ENCODE measurements around the gene FBXL15.
A peak's percentile ranks its signal among the peaks of the same experiment; 100 is the strongest.

Gene FBXL15

DNA sequence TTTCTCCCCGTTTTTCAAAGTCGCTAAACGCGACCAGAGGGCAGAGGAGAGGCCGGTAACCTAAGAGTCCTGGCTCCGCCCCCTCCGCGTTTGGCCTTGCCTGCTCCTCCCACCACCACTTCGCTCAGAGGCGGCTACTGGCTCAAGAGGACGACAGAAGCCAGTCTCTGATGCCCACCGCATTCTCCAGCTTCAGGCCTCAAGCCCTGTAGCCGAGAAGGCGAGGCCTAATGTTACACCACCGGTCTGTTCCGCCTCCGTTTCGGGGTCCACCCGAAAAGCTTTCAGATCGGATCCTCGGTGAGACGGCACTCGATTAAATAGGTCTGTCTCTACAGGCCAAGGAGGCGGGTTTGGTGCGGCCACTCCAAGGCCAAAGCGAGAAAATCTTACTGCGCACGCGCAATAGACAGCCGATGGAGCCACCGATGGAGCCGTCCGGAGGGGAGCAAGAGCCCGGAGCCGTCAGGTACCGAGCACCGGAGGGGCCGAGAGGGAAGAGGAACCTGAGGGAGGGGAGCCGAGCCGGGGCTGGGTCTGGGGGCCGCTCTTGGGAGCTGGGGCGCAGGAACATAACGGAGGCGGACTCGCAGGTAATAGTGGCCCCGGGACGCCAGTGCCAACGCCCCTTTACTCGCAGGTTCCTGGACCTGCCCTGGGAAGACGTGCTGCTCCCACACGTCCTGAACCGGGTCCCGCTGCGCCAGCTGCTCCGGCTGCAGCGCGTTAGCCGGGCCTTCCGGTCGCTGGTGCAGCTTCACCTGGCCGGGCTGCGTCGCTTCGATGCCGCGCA lies at the start of gene FBXL15:
Gene FBXL15, plus strand, starts transcription at position 123 of the 793 bp plus-strand sequence. Its CDS starts 294 bp downstream, at position 417.
- Histone ChIP-seq H3K36me3 (ENCODE audit: insufficient read depth, insufficient read length, low read length) (peaks cover 23% of the 10 kb centered on the region), H3K4me3 (ENCODE audit: insufficient read length, low read depth) (peak within 1 kb of the TSS; percentile 87), H3K4me1 (ENCODE audit: insufficient read depth, insufficient read length) (peaks cover 12% of the 10 kb centered on the region), H3K9me3 (ENCODE audit: insufficient read depth, low read length) (no peaks in the 10 kb centered on the region), H3K9ac (ENCODE audit: insufficient read length, low read depth) (peak within 1 kb of the TSS; percentile 91), H3K27me3 (ENCODE audit: insufficient read depth, insufficient read length) (no peaks in the 10 kb centered on the region)
- TF ChIP-seq ZNF274 (IDR thresholded peaks at IDR 0.05; ENCODE audit: low read depth, low read length) (no peak), YY1 (IDR thresholded peaks at IDR 0.05; ENCODE audit: insufficient read depth, insufficient read length) (no peak), SUZ12 (IDR thresholded peaks at IDR 0.05; ENCODE audit: extremely low read depth, insufficient read depth, insufficient read length) (no peak)
- peak; percentile 89 for DNase-seq (ENCODE audit: low read depth, low spot score)

GRCh38 chr10:102371295-102371694 lies 49.3 kb upstream of the FBXL15 start:
- no peak for TF ChIP-seq YY1 (IDR thresholded peaks at IDR 0.05; ENCODE audit: insufficient read depth, insufficient read length)
- H3K4me1 ChIP-seq (ENCODE audit: insufficient read depth, insufficient read length), result no peaks in the 10 kb centered on the region
- no peaks in the 10 kb centered on the region for H3K27me3 ChIP-seq (ENCODE audit: insufficient read depth, insufficient read length)
- H3K4me3 ChIP-seq (ENCODE audit: insufficient read length, low read depth), result no peak overlapping the region
- DNase-seq (ENCODE audit: low read depth, low spot score), result no peak
- H3K9me3 ChIP-seq (ENCODE audit: insufficient read depth, low read length), result peaks cover 12% of the 10 kb centered on the region
- no peak overlapping the region for H3K9ac ChIP-seq (ENCODE audit: insufficient read length, low read depth)
- H3K36me3 ChIP-seq (ENCODE audit: insufficient read depth, insufficient read length, low read length), result peaks cover 83% of the 10 kb centered on the region

DNA sequence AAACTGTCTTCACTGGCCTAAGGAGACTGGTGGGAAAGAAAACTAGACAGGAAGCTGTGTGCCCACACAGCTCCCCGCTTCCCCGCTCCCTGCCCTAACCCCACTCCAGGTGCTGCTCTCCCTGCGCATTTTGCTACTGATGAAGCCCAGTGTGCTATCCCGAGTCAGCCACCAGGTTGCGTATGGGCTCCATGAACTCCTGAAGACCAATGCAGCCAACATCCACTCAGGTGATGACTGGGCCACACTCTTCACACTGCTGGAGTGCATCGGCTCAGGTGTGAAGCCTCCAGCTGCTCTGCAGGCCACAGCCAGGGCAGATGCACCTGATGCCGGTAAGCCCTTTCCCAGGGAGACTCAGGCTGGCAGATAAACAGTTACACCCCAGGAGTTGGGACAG lies 45.4 kb upstream of the FBXL15 start:
- Histone ChIP-seq H3K36me3 (ENCODE audit: insufficient read depth, insufficient read length, low read length) (peaks cover 77% of the 10 kb centered on the region), H3K9me3 (ENCODE audit: insufficient read depth, low read length) (peaks cover 11% of the 10 kb centered on the region), H3K4me3 (ENCODE audit: insufficient read length, low read depth) (no peak overlapping the region), H3K4me1 (ENCODE audit: insufficient read depth, insufficient read length) (no peaks in the 10 kb centered on the region), H3K27me3 (ENCODE audit: insufficient read depth, insufficient read length) (no peaks in the 10 kb centered on the region), H3K9ac (ENCODE audit: insufficient read length, low read depth) (no peak overlapping the region)
- no peak for DNase-seq (ENCODE audit: low read depth, low spot score)
- TF ChIP-seq SUZ12 (IDR thresholded peaks at IDR 0.05; ENCODE audit: extremely low read depth, insufficient read depth, insufficient read length) (no peak), ZNF274 (IDR thresholded peaks at IDR 0.05; ENCODE audit: low read depth, low read length) (no peak), YY1 (IDR thresholded peaks at IDR 0.05; ENCODE audit: insufficient read depth, insufficient read length) (no peak)

GRCh38 chr10:102375867-102376266 lies 44.8 kb upstream of the FBXL15 start:
- Histone ChIP-seq H3K9me3 (ENCODE audit: insufficient read depth, low read length) (peaks cover 5% of the 10 kb centered on the region), H3K36me3 (ENCODE audit: insufficient read depth, insufficient read length, low read length) (peaks cover 76% of the 10 kb centered on the region), H3K27me3 (ENCODE audit: insufficient read depth, insufficient read length) (no peaks in the 10 kb centered on the region), H3K9ac (ENCODE audit: insufficient read length, low read depth) (no peak overlapping the region), H3K4me3 (ENCODE audit: insufficient read length, low read depth) (no peak overlapping the region), H3K4me1 (ENCODE audit: insufficient read depth, insufficient read length) (no peaks in the 10 kb centered on the region)
- no peak for TF ChIP-seq SUZ12 (IDR thresholded peaks at IDR 0.05; ENCODE audit: extremely low read depth, insufficient read depth, insufficient read length)
- TF ChIP-seq YY1 (IDR thresholded peaks at IDR 0.05; ENCODE audit: insufficient read depth, insufficient read length), result no peak
- no peak for TF ChIP-seq ZNF274 (IDR thresholded peaks at IDR 0.05; ENCODE audit: low read depth, low read length)
- DNase-seq (ENCODE audit: low read depth, low spot score), result no peak

- no peak for TF ChIP-seq ZNF274 (IDR thresholded peaks at IDR 0.05; ENCODE audit: low read depth, low read length)
- Histone ChIP-seq H3K9me3 (ENCODE audit: insufficient read depth, low read length) (no peaks in the 10 kb centered on the region), H3K36me3 (ENCODE audit: insufficient read depth, insufficient read length, low read length) (peaks cover 72% of the 10 kb centered on the region), H3K27me3 (ENCODE audit: insufficient read depth, insufficient read length) (no peaks in the 10 kb centered on the region), H3K4me1 (ENCODE audit: insufficient read depth, insufficient read length) (no peaks in the 10 kb centered on the region), H3K4me3 (ENCODE audit: insufficient read length, low read depth) (no peak overlapping the region), H3K9ac (ENCODE audit: insufficient read length, low read depth) (no peak overlapping the region)
- DNase-seq (ENCODE audit: low read depth, low spot score), result no peak
Observed at GRCh38 chr10:102376901-102377300, 43.7 kb upstream of the FBXL15 start.

DNA sequence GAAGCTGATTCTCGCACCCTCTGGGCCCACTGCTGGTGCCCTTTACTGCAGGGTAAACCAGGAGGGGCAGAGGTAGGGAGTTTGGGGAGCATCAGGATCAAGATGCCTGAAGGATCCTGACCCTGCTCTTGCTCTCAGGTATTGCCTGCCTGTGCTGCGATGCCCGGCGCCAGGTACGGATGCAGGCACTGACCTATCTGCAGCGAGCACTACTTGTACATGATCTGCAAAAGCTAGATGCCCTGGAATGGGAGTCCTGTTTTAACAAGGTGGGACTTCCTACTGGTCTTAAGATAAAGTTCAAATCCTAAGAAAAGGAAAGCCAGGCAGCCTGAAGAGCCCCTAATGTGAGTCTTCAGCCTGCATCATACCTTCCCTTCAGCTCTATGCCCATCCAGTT lies 41.3 kb upstream of the FBXL15 start:
- Histone ChIP-seq H3K36me3 (ENCODE audit: insufficient read depth, insufficient read length, low read length) (peaks cover 69% of the 10 kb centered on the region), H3K4me1 (ENCODE audit: insufficient read depth, insufficient read length) (no peaks in the 10 kb centered on the region), H3K9me3 (ENCODE audit: insufficient read depth, low read length) (no peaks in the 10 kb centered on the region), H3K4me3 (ENCODE audit: insufficient read length, low read depth) (no peak overlapping the region), H3K27me3 (ENCODE audit: insufficient read depth, insufficient read length) (no peaks in the 10 kb centered on the region), H3K9ac (ENCODE audit: insufficient read length, low read depth) (no peak overlapping the region)
- no peak for DNase-seq (ENCODE audit: low read depth, low spot score)
- no peak for TF ChIP-seq YY1 (IDR thresholded peaks at IDR 0.05; ENCODE audit: insufficient read depth, insufficient read length)

DNA sequence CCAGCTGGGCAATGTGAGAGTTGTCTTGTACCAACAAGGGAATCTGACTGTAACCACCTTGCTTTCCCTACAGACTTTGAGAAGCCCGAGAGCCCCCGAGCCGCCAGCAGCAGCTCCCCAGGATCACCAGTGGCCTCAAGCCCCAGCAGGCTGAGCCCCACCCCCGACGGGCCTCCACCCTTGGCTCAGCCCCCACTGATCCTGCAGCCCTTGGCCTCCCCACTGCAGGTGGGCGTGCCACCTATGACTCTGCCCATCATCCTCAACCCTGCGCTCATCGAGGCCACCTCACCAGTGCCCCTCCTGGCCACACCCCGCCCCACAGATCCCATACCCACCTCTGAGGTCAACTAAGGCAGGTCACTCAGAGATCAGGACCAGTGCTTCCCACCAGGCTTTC lies 38.7 kb upstream of the FBXL15 start:
- no peak for TF ChIP-seq YY1 (IDR thresholded peaks at IDR 0.05; ENCODE audit: insufficient read depth, insufficient read length)
- no peak for TF ChIP-seq SUZ12 (IDR thresholded peaks at IDR 0.05; ENCODE audit: extremely low read depth, insufficient read depth, insufficient read length)
- no peak for TF ChIP-seq ZNF274 (IDR thresholded peaks at IDR 0.05; ENCODE audit: low read depth, low read length)
- Histone ChIP-seq H3K27me3 (ENCODE audit: insufficient read depth, insufficient read length) (no peaks in the 10 kb centered on the region), H3K9me3 (ENCODE audit: insufficient read depth, low read length) (no peaks in the 10 kb centered on the region), H3K36me3 (ENCODE audit: insufficient read depth, insufficient read length, low read length) (peaks cover 49% of the 10 kb centered on the region), H3K4me1 (ENCODE audit: insufficient read depth, insufficient read length) (no peaks in the 10 kb centered on the region), H3K4me3 (ENCODE audit: insufficient read length, low read depth) (no peak overlapping the region), H3K9ac (ENCODE audit: insufficient read length, low read depth) (no peak overlapping the region)
- DNase-seq (ENCODE audit: low read depth, low spot score), result no peak
